Measurements from ENCODE around the gene HERPUD2.
A peak's percentile ranks its signal among the peaks of the same experiment; 100 is the strongest.

Gene HERPUD2

GRCh38 chr7:35694784-35695472 lies at the start of gene HERPUD2:
Gene HERPUD2, minus strand, starts transcription at chr7:35695135. Its CDS starts 805 bp downstream, at chr7:35694330.
- DNase-seq: peak; percentile 96 to 97

GRCh38 chr7:35738889-35739288 lies 44.0 kb upstream of the HERPUD2 start:
- no peak for DNase-seq

- DNase-seq: no peak
Observed at GRCh38 chr7:35736725-35737124, 41.8 kb upstream of the HERPUD2 start.

GRCh38 chr7:35735396-35735795 lies 40.5 kb upstream of the HERPUD2 start:
- DNase-seq: no peak

GRCh38 chr7:35734001-35734483 lies 39.1 kb upstream of the HERPUD2 start:
- DNase-seq: no peak

GRCh38 chr7:35731349-35731748 lies 36.4 kb upstream of the HERPUD2 start:
- DNase-seq: no peak

GRCh38 chr7:35729061-35729783 lies 34.3 kb upstream of the HERPUD2 start:
- peak; percentile 57 to 65 for DNase-seq

GRCh38 chr7:35728412-35729060 lies 33.6 kb upstream of the HERPUD2 start:
- no peak for DNase-seq

GRCh38 chr7:35727571-35727970 lies 32.6 kb upstream of the HERPUD2 start:
- DNase-seq: peak; percentile 37 to 52

GRCh38 chr7:35726654-35727053 lies 31.7 kb upstream of the HERPUD2 start:
- no peak for DNase-seq

- DNase-seq: no peak
Observed at GRCh38 chr7:35725280-35725680, 30.3 kb upstream of the HERPUD2 start.

- no peak for DNase-seq
Observed at GRCh38 chr7:35723011-35723410, 28.1 kb upstream of the HERPUD2 start.

- DNase-seq: peak; percentile 81 to 87
Observed at GRCh38 chr7:35722054-35722849, 27.3 kb upstream of the HERPUD2 start.

- peak in 1 of 2 experiments; percentile 21 for DNase-seq
Observed at GRCh38 chr7:35721288-35721687, 26.4 kb upstream of the HERPUD2 start.

- no peak for DNase-seq
Observed at GRCh38 chr7:35720849-35721248, 25.9 kb upstream of the HERPUD2 start.

- DNase-seq: no peak
Observed at GRCh38 chr7:35720032-35720431, 25.1 kb upstream of the HERPUD2 start.

- no peak for DNase-seq
Observed at GRCh38 chr7:35718047-35718446, 23.1 kb upstream of the HERPUD2 start.

GRCh38 chr7:35717516-35717915 lies 22.6 kb upstream of the HERPUD2 start:
- DNase-seq: no peak

GRCh38 chr7:35717013-35717412 lies 22.1 kb upstream of the HERPUD2 start:
- DNase-seq: no peak

- no peak for DNase-seq
Observed at GRCh38 chr7:35716038-35716803, 21.3 kb upstream of the HERPUD2 start.

- DNase-seq: no peak
Observed at GRCh38 chr7:35714862-35715261, 19.9 kb upstream of the HERPUD2 start.

GRCh38 chr7:35714407-35714806 lies 19.5 kb upstream of the HERPUD2 start:
- no peak for DNase-seq
